NK-92 (cell line): ENCODE results near the gene DPF1.
"Not testable (repeated sequence)": the region's sequence is repeated elsewhere in the genome, so short reads cannot be mapped to it uniquely, and the experiment has no call there.

Experiments used
- DNase-seq: peaks from one replicate; lab custom pipeline; 2025; ENCODE audit not compliant: unreplicated experiment; lab: John Stamatoyannopoulos, UW

Gene DPF1

DNA sequence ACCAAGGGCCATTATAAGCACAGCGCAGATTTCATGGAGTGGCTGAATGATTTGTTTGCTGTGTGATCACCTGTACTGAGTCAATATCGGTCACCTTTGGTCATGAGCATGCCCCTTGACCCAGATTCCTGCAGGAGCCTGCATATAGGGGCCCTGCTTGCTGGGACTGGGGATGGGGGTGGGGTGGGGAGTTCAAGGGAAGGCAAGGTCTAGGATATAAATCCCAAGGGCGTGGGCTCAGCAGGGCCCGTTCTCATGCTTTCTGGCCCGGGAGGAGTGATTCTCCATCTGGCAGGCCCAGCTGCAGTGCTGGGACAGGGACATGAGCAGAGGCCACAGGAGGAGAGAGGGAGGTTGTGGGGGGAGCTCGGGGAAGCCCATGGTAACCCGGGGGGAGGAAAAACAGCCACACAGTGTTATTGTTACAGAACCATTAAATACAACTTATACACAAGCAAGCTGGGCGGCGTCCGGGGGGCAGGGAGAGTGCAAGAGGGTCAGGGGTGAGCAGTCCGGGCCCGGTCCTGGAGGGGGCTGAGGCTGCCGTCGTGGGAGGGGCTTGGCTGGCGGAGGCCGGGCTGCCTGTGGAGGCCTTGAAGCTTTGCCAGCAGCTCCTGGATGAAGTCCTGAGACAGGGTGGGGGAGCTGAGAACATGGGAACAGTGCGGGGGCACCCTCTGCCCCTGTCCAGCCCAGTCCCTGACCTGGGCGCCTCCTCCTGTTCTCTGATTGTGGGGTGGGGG is 27.0 kb upstream of the DPF1 start:
- DNase-seq, result no peak

DNA sequence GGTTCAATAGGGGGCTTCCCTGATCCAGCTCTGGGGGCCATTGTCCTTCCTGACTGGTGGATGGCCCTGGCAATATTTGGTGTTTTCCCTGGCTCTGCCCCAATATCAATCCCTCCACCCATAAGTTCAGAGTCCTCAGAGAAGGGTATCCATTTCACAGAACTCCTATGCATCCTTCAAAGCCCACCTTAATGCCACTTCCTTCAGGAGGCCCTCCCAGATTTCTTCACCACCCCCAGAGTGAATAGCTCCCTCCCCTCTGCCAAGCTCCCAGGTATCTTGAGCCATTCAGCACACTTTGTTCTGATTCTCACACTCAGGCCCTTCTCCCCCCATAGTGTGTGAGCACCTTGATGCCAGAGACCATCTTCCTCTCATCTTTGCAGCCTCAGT is 26.4 kb upstream of the DPF1 start:
- no peak for DNase-seq

DNA sequence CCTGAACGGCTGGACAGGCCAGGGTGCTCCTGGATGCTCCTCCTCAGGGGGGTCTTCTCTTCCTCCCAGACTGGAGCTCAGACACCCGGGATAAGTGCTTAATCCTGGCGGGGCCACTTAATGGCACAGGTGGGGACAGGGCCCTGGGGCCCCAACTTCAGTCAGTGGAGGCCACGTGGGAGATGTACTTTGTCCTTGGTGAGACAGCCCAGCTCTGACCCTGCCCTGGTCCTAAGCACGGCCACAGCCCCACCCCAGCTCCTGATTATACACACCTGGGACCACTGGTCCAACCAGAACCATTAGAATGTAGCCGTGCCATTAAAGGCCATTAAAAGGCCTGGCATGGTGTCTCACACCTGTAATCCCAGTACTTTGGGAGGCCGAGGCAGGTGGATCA is 24.4 kb upstream of the DPF1 start:
- DNase-seq, result no peak

DNA sequence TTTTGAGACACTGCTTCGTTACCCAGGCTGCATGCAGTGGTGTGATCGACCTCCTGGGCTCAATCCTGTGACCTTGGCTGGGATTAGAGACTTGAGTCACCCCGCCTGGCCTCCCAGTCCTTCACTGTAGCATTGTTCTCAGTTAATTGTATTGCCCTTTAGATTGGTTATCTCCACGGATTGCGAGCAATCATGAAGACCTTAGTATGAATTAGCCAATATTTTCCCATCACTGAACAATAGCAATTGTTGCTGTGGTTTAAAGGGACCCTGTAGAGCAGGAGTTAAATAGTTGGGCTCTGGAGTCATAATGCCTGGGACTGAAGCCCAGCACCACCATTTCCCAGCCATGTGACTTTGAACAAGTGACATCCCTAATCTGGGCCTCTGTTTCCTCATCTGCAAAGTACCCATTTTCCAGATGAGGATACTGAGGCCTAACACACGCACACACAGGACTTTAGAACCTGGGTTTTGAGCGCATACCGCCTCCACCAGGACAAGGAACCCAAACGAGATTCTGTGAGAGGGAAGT is 23.8 kb upstream of the DPF1 start:
- no peak for DNase-seq

DNA sequence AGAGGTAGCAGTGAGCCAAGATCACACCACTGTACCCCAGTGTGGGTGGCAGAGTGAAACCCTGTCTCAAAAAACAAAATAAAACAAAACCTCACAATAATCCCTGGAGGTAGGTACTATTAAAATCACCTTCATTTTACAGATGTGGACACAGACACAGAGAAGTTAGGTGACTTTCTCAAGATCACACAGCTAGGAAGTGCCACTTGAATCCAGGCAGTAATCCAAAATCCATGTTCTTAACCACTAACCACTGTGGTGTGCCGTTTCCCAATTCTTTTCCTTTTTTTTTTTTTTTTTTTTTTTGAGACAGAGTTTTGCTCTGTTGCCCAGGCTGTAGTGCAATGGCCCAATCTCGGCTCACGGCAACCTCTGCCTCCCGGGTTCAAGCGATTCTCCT is 23.1 kb upstream of the DPF1 start:
- DNase-seq, result no peak

DNA sequence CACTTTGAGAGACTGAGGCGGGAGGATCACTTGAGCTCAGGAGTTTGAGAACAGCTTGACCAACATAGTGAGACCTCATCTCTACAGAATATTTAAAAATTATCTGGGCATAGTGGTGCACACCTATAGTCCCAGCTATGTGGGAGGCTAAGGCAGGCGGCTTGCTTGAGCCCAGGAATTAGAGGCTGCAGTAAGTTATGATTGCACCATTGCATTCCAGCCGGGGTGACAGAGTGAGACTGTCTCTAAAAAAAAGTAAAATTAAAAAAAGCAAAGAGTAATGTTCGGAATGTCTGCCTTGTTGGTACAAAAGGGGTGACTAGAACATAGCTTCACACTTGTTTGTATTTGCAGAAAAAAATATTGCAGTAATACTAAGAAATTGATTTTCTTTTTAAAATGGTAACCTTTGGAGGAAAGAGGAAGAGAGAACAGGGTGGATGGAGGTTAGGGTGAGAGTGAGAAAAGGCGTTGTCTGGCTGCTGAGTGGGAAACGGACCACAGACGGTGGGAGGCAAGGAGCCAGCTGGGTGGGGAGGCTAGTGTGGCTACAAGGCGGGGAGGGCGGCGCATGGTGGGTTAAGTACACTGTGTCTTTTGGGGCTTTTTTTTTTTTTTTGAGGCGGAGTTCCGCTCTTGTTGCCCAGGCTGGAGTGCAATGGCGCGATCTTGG is 21.9 kb upstream of the DPF1 start:
- DNase-seq, result no peak

DNA sequence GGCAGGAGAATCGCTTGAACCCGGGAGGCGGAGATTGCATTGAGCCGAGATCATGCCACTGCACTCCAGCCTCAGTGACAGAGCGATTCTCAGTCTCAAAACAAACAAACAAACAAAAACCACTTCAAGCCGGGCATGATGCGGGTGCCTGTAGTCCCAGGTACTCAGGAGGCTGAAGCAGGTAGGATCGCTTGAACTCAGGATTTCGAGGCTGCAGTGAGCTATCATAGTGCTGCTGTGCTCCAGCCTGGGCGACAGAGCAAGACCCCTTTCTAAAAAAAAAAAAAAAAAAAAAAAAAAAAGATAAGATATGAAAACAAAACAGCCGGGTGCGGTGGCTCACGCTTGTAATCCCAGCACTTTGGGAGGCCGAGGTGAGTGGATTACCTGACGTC is 19.3 kb upstream of the DPF1 start:
- no peak for DNase-seq

DNA sequence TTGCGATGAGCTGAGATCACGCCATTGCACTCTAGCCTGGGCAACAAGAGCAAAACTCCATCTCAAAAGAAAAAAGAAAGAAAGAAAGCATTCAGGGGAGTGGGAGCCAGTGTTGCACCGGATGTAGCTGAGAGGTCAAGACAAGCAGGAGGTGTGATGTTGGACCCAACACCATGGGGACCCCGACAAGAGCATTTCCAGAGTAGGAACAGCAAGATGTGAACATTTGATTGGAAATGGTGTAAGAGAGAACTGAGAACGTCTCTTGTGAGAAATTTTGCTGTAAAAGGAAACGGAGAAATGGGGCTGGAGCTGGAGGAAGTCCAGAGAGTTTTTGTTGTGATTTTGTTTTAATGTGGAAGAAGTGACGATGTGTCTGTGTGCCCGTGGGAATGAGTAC is 15.8 kb upstream of the DPF1 start:
- DNase-seq, result no peak

DNA sequence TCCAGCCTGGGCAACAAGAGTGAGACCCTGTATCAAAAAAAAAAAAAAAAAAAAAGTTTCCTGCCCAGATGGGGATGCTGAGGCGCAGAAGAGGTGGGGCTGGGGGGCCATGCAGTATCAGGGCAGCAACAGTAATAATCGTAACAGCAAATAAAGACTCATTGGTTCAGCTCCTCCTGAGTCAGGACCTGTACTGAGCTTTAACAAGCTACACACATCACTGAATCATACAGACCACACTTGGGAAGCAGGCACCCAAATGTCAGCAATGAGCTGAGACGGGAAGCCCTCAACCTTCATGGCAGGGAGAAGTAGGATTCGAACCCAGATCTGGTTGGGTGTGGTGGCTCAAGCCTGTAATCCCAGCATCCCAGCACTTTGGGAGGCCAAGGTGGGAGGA is 10.6 kb upstream of the DPF1 start:
- DNase-seq, result no peak

DNA sequence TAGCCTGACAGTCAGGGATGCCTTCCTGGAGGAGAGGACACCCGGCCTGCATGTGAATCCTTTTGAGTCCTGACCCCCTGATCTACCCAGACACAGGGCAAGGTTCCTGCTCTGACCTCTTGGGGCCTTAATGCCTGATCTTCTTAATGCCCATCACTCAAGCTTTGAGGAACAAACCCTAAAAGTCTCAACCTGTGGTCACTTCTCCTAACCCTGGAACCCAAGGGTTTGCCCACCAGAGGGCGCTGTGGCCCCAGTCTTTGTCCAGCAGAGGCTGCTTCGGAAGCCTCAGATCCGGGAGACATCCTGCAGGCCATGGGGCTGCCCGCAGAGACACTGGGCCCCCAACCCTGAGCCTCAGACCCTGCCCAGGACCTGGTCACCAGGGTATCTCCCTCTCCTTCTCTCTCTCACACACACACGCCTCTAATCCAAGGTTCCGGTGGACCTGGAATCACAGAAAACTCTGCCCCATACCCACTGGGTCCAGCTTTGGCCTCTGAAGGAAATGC is 9.8 kb upstream of the DPF1 start:
- DNase-seq, result no peak

DNA sequence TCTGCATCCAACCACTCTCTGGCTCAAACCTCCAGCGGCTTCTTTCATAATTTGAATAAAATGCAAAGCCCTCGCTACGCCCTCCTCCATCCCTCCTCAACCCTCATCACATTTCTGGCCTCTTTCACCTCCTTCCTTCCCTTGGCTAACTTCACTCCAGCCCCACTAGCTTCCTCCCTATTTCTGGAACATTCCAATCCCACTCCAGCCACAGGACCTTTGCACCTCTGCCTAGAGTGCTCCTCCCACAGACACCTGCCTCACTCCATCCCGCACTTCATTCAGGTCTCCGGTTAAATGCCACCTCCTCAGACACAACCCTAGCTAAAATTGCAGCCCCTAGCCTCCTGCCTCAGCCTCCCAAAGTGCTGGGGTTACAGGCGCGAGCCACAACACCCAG is 7.9 kb upstream of the DPF1 start:
- no peak for DNase-seq

DNA sequence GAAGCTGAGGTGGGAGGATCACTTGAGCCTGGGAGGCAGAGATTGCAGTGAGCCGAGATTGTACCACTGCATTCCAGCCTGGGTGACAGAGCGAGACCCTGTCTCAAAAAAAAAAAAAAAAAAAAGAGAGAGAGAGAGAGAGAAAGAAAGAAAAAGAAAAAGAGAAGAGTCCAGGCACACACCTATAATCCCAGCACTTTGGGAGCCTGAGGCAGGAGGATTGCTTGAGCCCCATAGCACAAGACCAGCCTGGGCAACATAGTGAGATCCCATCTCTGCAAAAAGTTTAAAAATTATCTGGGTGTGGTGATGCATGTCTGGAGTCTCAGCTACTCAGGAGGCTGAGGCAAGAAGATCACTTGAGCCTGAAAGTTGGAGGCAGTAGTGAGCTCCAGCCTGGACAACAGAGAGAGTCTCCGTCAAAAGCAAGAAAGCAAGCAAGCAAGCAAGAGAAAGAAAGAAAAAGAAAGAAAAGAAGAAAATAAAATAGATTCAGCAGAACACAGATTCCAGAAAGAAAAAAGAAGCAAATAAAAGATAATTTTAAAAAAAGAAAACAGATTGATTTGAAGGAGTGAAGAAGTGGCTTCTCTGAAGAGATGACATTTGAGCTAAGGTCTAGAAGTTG is 6.6 kb upstream of the DPF1 start:
- DNase-seq, result not testable (repeated sequence)

DNA sequence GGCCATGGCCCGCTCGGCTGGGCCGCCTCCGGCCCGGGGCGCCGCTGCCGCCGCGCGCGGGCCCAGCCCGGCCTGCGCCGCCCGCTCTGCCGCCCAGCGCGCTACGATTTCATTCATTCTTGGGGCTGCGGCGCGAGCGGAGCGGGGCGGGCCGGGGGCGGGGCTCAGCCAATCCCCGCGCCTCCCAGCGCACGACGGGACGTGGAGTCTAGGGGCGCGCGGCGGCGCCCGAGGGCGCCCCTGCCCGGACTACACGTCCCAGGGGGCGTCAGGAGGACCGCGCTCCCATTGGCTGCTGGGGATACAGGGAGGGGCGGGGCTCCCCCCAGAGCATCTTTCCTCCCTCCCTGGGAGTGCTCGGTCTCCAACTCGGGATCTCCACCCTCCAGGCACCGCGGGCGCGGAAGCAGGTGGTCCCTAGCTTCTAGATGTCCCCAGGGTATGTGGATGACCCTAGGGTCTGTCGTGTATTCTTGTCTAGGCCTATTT is 5.6 kb upstream of the DPF1 start:
- no peak for DNase-seq

DNA sequence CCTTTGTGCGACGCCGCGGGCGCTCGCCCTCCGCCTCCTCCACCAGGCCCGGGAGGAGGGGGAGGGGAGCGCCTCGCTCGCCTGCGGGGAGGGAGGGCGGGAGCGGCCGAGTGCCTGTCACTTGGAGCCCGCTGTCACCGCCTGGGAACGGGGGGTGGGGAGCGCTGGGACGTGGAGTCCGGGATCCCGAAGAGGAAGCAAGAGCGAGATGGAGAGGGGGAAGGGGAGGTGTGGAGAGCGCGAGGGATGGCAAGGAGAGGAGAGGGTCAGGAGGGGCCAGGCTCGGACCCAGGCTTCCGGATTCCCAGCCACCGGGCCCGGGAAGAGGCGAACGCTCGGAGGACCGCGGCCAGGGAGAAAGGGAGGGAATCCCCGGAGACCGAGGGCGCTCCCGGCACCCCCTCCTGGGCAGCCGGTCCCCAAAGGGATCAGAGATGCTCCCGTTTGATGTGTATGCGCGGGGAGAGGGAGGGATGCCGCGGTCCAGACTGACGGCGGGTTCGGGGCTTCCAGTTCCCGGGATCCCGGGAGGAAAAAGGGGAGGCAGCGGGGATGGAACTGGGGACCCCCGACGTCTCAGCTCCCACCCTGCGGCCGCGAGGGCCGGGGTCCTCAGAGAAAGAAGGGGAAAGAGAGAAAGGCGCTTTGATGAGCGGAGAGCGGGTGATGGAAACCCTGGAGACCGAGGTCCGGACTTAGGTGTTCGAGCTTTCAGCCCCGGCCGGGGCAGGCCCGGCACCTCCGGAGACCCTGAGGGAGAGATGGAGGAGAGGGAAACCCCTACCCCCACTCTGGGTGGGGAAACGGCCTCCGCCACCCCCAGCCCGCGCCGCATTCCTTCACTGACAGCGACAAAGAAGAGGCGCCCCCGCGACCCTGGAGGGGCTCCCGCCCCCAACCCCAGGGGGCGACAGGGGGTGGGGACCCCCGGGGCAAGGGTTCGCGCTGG is 4.7 kb upstream of the DPF1 start:
- no peak for DNase-seq

DNA sequence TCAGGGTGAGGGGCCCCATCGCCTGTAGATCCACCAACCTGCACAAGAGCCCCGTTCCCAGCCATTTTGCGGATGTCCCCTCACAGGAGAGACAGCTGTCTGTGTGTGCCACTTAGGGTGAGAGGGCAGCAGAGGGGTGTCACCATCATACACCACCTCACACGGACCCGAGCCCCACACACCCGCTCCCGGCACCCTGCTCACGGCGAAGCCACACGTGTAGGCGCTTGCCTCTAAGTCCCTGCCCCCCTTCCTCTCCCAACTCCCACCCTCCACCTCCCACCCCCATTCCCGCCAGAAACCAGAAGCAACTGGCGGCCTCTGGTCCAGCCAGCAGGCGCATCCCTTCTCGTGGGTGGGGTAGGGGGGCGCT is 4.0 kb upstream of the DPF1 start:
- DNase-seq, result no peak

DNA sequence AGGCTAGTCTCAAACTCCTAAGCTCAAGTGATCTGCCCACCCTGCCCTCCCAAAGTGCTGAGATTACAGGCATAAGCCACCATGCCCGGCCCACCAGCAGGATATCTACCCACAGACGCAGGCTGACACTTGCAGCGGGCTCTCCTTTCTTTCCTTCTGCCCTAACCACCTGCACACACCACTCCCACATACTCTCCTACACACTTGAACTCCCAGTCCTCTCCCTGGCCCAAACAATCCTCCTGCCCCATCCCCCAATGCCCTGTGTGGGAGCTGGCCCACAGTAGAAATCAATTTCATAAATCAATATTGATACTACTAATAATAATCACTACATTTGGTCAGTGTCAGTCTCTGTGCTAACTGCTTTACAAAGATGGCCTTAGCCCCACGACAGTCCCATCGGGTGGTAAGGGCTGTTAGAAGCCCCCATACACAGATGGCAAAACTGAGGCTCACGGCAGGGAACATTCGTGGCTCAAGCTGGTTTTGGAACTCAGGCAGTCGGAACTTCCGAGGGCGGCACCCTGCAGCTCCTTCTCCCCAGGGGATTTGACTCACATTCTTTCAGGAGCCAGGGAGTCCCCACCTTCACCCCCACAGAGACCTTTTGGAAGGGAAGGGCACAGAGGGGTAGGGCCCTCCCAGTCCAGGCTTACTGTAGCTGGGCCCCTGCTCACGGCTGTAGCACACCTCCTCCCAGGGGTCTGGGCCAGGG is 3.4 kb upstream of the DPF1 start:
- DNase-seq, result no peak

DNA sequence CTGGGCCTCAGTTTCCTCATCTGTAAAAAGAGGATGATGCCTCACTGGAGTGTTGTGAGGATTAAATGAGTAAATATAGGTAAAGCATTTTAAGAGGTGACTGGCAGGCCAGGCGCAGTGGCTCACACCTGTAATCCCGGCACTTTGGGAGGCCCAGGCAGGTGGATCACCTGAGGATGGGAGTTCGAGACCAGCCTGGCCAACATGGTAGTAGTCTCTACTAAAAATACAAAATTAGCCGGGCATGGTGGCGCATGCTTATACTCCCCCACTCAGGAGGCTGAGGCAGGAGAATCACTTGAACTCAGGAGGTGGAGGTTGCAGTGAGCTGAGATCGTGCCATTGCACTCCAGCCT is 819 bp upstream of the DPF1 start:
- DNase-seq, result not testable (repeated sequence)

DNA sequence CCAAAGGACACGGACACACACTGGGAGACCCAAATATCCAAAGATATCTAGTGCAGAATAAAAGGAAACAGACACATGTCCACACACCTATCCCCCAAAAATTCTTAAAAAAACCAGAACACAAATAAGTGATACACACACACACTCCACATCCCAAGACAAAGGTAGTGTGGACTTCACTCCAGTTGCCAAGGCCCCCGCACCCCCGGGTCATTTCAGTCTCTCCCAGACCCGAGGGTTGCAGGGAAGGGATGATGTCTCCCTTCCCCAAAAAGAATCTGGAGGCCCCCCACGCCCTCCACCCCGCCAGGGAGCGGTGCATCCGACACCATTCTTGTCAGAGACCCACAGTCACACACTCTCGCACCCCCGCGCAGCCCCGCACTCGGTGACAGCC is 407 bp downstream of the DPF1 start:
- no peak for DNase-seq

DNA sequence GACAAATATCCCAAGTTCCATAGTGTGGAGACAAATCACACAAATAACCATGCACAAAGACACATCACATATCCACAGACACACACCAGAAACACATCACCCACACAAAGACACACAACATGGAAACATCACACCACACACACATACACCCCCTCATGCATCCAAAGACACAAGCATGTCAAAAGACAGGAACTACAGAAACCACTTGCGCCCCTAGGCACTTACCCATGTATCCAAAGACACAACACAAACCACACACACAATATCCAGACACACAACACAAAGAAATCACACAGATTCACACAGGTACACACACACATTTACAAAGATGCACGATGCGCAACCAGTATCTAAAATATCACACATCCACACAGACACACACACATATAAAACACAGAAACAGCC is 901 bp downstream of the DPF1 start:
- no peak for DNase-seq
